Osteocyte (in vitro differentiated cells): ENCODE results near the gene TNS3. TPM values are rescaled to one million over a fixed set of nuclear protein-coding genes. Genes with fewer than 3 reads are reported as not detected.
A peak's percentile ranks its signal among the peaks of the same experiment; 100 is the strongest.

Source experiments
- DNase-seq: peaks from one replicate; pipeline ENCODE4 v3.0.0; 2021; ENCODE audit warnings: mixed read lengths; ENCODE audit not compliant: unreplicated experiment; ENCODE audit errors: extremely low spot score
- H3K27ac Mint-ChIP-seq: one replicate; pipeline ENCODE4 v1.8.0; 2021; ENCODE audit warnings: mild to moderate bottlenecking, mixed read lengths; ENCODE audit not compliant: unreplicated experiment
- H3K27me3 Mint-ChIP-seq: one replicate; pipeline ENCODE4 v1.8.0; 2021; ENCODE audit warnings: mixed read lengths; ENCODE audit not compliant: unreplicated experiment
- H3K36me3 Mint-ChIP-seq: one replicate; pipeline ENCODE4 v1.8.0; 2021; ENCODE audit warnings: mixed read lengths; ENCODE audit not compliant: unreplicated experiment
- H3K4me1 Mint-ChIP-seq: one replicate; pipeline ENCODE4 v1.8.0; 2021; ENCODE audit warnings: mixed read lengths; ENCODE audit not compliant: unreplicated experiment
- H3K4me3 Mint-ChIP-seq: one replicate; pipeline ENCODE4 v1.8.0; 2021; ENCODE audit warnings: mild to moderate bottlenecking, moderate library complexity, mixed read lengths; ENCODE audit not compliant: unreplicated experiment
- H3K9me3 Mint-ChIP-seq: one replicate; pipeline ENCODE4 v1.8.0; 2021; ENCODE audit warnings: mixed read lengths; ENCODE audit not compliant: unreplicated experiment
- CTCF ChIP-seq: fragments of 200-600 bp; sonication (generic); IDR thresholded peaks from 2 replicates; pipeline ENCODE4 v1.5.0; 2021; ENCODE audit warnings: antibody characterized with exemption, mild to moderate bottlenecking, moderate library complexity
- total RNA-seq: library from RNA; stranded (reverse); gene quantifications from 2 replicates; pipeline ENCODE4 v1.2.1, GENCODE V29; 2021

Gene TNS3
- total RNA-seq, 1 donor from 2014 or later: 93.8 TPM

- peak overlapping the region; percentile 10 for H3K27ac Mint-ChIP-seq
- H3K9me3 Mint-ChIP-seq: no peaks in the 10 kb centered on the region
- no peaks in the 10 kb centered on the region for H3K27me3 Mint-ChIP-seq
- H3K36me3 Mint-ChIP-seq: no peaks in the 10 kb centered on the region
- peaks cover 53% of the 10 kb centered on the region for H3K4me1 Mint-ChIP-seq
- no peak overlapping the region for H3K4me3 Mint-ChIP-seq
- TF ChIP-seq CTCF: no peak
- no peak for DNase-seq
These were observed 123.4 kb downstream of the TNS3 start for GRCh38 chr7:47458486-47458885.

- Mint-ChIP-seq H3K9me3 (no peaks in the 10 kb centered on the region), H3K27ac (peak overlapping the region; percentile 67), H3K4me1 (peaks cover 57% of the 10 kb centered on the region), H3K36me3 (no peaks in the 10 kb centered on the region), H3K27me3 (no peaks in the 10 kb centered on the region), H3K4me3 (no peak overlapping the region)
- no peak for DNase-seq
- TF ChIP-seq CTCF: no peak
These were observed 123.9 kb downstream of the TNS3 start for GRCh38 chr7:47458057-47458456.

- Mint-ChIP-seq H3K27ac (no peak overlapping the region), H3K4me1 (peaks cover 72% of the 10 kb centered on the region), H3K4me3 (no peak overlapping the region), H3K9me3 (no peaks in the 10 kb centered on the region), H3K36me3 (no peaks in the 10 kb centered on the region), H3K27me3 (no peaks in the 10 kb centered on the region)
- TF ChIP-seq CTCF: no peak
- no peak for DNase-seq
These were observed 125.5 kb downstream of the TNS3 start for GRCh38 chr7:47456210-47456955.

GRCh38 chr7:47455872-47456185 is 126.1 kb downstream of the TNS3 start:
- no peak for DNase-seq
- Mint-ChIP-seq H3K4me1 (peaks cover 72% of the 10 kb centered on the region), H3K4me3 (no peak overlapping the region), H3K9me3 (no peaks in the 10 kb centered on the region), H3K36me3 (no peaks in the 10 kb centered on the region), H3K27ac (no peak overlapping the region), H3K27me3 (no peaks in the 10 kb centered on the region)
- TF ChIP-seq CTCF: no peak

GRCh38 chr7:47454974-47455871 is 126.7 kb downstream of the TNS3 start:
- Mint-ChIP-seq H3K27ac (peak overlapping the region; percentile 85), H3K27me3 (no peaks in the 10 kb centered on the region), H3K4me3 (no peak overlapping the region), H3K4me1 (peaks cover 73% of the 10 kb centered on the region), H3K36me3 (no peaks in the 10 kb centered on the region), H3K9me3 (no peaks in the 10 kb centered on the region)
- DNase-seq: no peak
- TF ChIP-seq CTCF: no peak
